Activated T-cell treated with anti-CD3 and anti-CD28 coated beads for 1 hour (primary cell): ENCODE measurements around the gene ACVRL1.

ENCODE experiments used
- DNase-seq: peaks from one replicate; pipeline ENCODE4 v3.0.0-alpha.2; 2020; ENCODE audit warnings: low read depth

ACVRL1 gene

GRCh38 chr12:51969643-51970042 lies 62.3 kb downstream of the ACVRL1 start:
- DNase-seq: no peak

- no peak for DNase-seq
Measured at GRCh38 chr12:51970904-51971646, 63.8 kb downstream of the ACVRL1 start.

- no peak for DNase-seq
Measured at GRCh38 chr12:51971679-51972421, 64.5 kb downstream of the ACVRL1 start.

GRCh38 chr12:51972422-51972812 lies 65.1 kb downstream of the ACVRL1 start:
- DNase-seq: no peak

GRCh38 chr12:51972849-51973273 lies 65.6 kb downstream of the ACVRL1 start:
- no peak for DNase-seq
